ENCODE measurements around the gene APOB. TPM values are rescaled to one million over a fixed set of nuclear protein-coding genes. Genes with fewer than 3 reads are reported as not detected.

APOB gene
- total RNA-seq, 1 experiment from 2014 or later: 1.5 TPM

- TF ChIP-seq TP53 (CRISPR knock-in tag; IDR thresholded peaks at IDR 0.05) (no peak), RELA (CRISPR knock-in tag; IDR thresholded peaks at IDR 0.05; ENCODE audit: borderline replicate concordance) (no peak), ETV6 (CRISPR knock-in tag; IDR thresholded peaks at IDR 0.05) (no peak), MXD4 (CRISPR knock-in tag; IDR thresholded peaks at IDR 0.05; ENCODE audit: borderline replicate concordance) (no peak), GRHL2 (CRISPR knock-in tag; IDR thresholded peaks at IDR 0.05; ENCODE audit: insufficient replicate concordance, severe bottlenecking) (no peak), USF2 (CRISPR knock-in tag; IDR thresholded peaks at IDR 0.05) (no peak), PRRX2 (CRISPR knock-in tag; IDR thresholded peaks at IDR 0.05) (no peak), ARID4B (CRISPR knock-in tag; IDR thresholded peaks at IDR 0.05; ENCODE audit: borderline replicate concordance) (no peak), GTF2I (CRISPR knock-in tag; conservative IDR thresholded peaks at IDR 0.05) (no peak), GABPB1 (CRISPR knock-in tag; IDR thresholded peaks at IDR 0.05) (no peak), TCF7 (CRISPR knock-in tag; IDR thresholded peaks at IDR 0.05; ENCODE audit: low read depth) (no peak), MAX (CRISPR knock-in tag; IDR thresholded peaks at IDR 0.05) (no peak), ZNF671 (CRISPR knock-in tag; IDR thresholded peaks at IDR 0.05) (no peak), FOXP1 (CRISPR knock-in tag; IDR thresholded peaks at IDR 0.05; ENCODE audit: borderline replicate concordance) (no peak), ZNF512 (CRISPR knock-in tag; IDR thresholded peaks at IDR 0.05; ENCODE audit: borderline replicate concordance) (no peak), MLX (CRISPR knock-in tag; IDR thresholded peaks at IDR 0.05) (no peak), ZNF416 (CRISPR knock-in tag; IDR thresholded peaks at IDR 0.05) (no peak), HMGXB4 (CRISPR knock-in tag; IDR thresholded peaks at IDR 0.05) (no peak), ZNF423 (CRISPR knock-in tag; IDR thresholded peaks at IDR 0.05) (no peak), SMAD3 (CRISPR knock-in tag; IDR thresholded peaks at IDR 0.05; ENCODE audit: borderline replicate concordance) (no peak)
- H3K4me3 Mint-ChIP-seq: no peak overlapping the region
- H3K27me3 Mint-ChIP-seq (ENCODE audit: low read depth): no peaks in the 10 kb centered on the region
- H3K36me3 Mint-ChIP-seq: no peaks in the 10 kb centered on the region
- ChIA-PET POLR2A (no interaction called here), CTCF (interaction anchor here (0.6 to 1.4 kb wide), 2 partner anchors 21 to 323 kb away, joined by 4 to 5 read pairs; no protein-coding TSS in a partner anchor)
- H3K27ac Mint-ChIP-seq: no peak overlapping the region
- peaks cover 19% of the 10 kb centered on the region for H3K4me1 Mint-ChIP-seq
- DNase-seq (ENCODE audit: low spot score) (no peak), ATAC-seq (no peak)
- no peaks in the 10 kb centered on the region for H3K9me3 Mint-ChIP-seq
Observed at GRCh38 chr2:20984408-20984807, 59.5 kb downstream of the APOB start.
